ENCODE measurements around the gene HOXB4. TPM values are rescaled to one million over a fixed set of nuclear protein-coding genes. Genes with fewer than 3 reads are reported as not detected.

Gene HOXB4
- total RNA-seq, result 1 to 10 TPM; 1.7 to 9.8 (median 2.9) TPM
- polyA plus RNA-seq, result 1 to 10 TPM; 3.1 to 4.7 (median 4.5) TPM
- long read RNA-seq, donor 1, transcript HOXB4-201 (2 exons, 3,757 nt), result major isoform, 11 of 11 reads
- long read RNA-seq, donor 1, partial matches to known transcripts, result 0 of 11 reads
- long read RNA-seq, donor 1, other reads (novel, unspliced or antisense), result 0 of 11 reads
- long read RNA-seq, donor 2, partial matches to known transcripts, result 0 of 4 reads
- long read RNA-seq, donor 2, other reads (novel, unspliced or antisense), result 0 of 4 reads
- long read RNA-seq, donor 3, partial matches to known transcripts, result 0 of 3 reads
- long read RNA-seq, donor 3, other reads (novel, unspliced or antisense), result 0 of 3 reads
- long read RNA-seq, donor 4, result 0 reads
- long read RNA-seq, donor 5, transcript HOXB4-201 (2 exons, 3,757 nt), result major isoform, 7 of 10 reads
- long read RNA-seq, donor 5, partial matches to known transcripts, result 2 of 10 reads
- long read RNA-seq, donor 5, other reads (novel, unspliced or antisense), result 1 of 10 reads
- long read RNA-seq, donor 6, result 0 reads
- long read RNA-seq, donor 7, partial matches to known transcripts, result 0 of 4 reads
- long read RNA-seq, donor 7, other reads (novel, unspliced or antisense), result 0 of 4 reads
- long read RNA-seq, donor 8, transcript HOXB4-201 (2 exons, 3,757 nt), result major isoform, 5 of 5 reads
- long read RNA-seq, donor 8, partial matches to known transcripts, result 0 of 5 reads
- long read RNA-seq, donor 8, other reads (novel, unspliced or antisense), result 0 of 5 reads
- long read RNA-seq, donor 9, transcript HOXB4-201 (2 exons, 3,757 nt), result major isoform, 7 of 7 reads
- long read RNA-seq, donor 9, partial matches to known transcripts, result 0 of 7 reads
- long read RNA-seq, donor 9, other reads (novel, unspliced or antisense), result 0 of 7 reads
- long read RNA-seq, donor 10, transcript HOXB4-201 (2 exons, 3,757 nt), result major isoform, 5 of 5 reads
- long read RNA-seq, donor 10, partial matches to known transcripts, result 0 of 5 reads
- long read RNA-seq, donor 10, other reads (novel, unspliced or antisense), result 0 of 5 reads

- Histone ChIP-seq H3K27ac (peak within 1 kb of the TSS in 3 of 5 donors; percentile 45 to 87 (median 83)), H3K36me3 (replicated peaks in 1 of 2) (no peaks in the 10 kb centered on the region), H3K4me3 (peak within 1 kb of the TSS in 3 of 4 donors; percentile 45 to 85 (median 62)), H3K9me3 (replicated peaks in 1 of 3) (no peaks in the 10 kb centered on the region), H3K4me1 (replicated peaks in 1 of 2) (peaks cover 3 to 24% of the 10 kb centered on the region in 2 donors), H3K27me3 (no peaks in the 10 kb centered on the region)
- intact Hi-C loops (cut with DNase I), result loop anchor here (5.0 kb wide), 1 partner anchor 36 kb away; no protein-coding TSS in a partner anchor
- peak; percentile 73 to 90 (median 85) for DNase-seq
- 0 to 1% (median 1%) methylated on average over 14 to 58 of the region's 58 CpGs for WGBS, 4 donors
- TF ChIP-seq CTCF (IDR thresholded peaks at IDR 0.05), result no peak
- TF ChIP-seq POLR2A (IDR thresholded peaks at IDR 0.05), result peak in 1 of 2 donors; percentile 14
Observed at GRCh38 chr17:48577946-48578615, at the start of gene HOXB4. Gene HOXB4 (minus strand): TSS chr17:48578350. CDS start chr17:48578319, 31 bp downstream.

- 25 to 45% (median 30%) methylated on average over 5 of the region's 5 CpGs for whole genome bisulfite sequencing, 4 donors
- Histone ChIP-seq H3K9me3 (replicated peaks in 1 of 3) (no peaks in the 10 kb centered on the region), H3K36me3 (replicated peaks in 1 of 2) (no peaks in the 10 kb centered on the region), H3K27me3 (peaks cover 85% of the 10 kb centered on the region), H3K4me1 (replicated peaks in 1 of 2) (peaks cover 19 to 22% of the 10 kb centered on the region in 2 donors), H3K4me3 (no peak overlapping the region), H3K27ac (no peak overlapping the region)
- intact Hi-C loops (cut with DNase I), result loop anchor here in 1 of 2 donors (10.0 kb wide), 1 partner anchor 472 kb away; no protein-coding TSS in a partner anchor
- TF ChIP-seq POLR2A (IDR thresholded peaks at IDR 0.05) (no peak), CTCF (IDR thresholded peaks at IDR 0.05) (no peak)
- no peak for DNase-seq
Observed at GRCh38 chr17:48627118-48627597, 49.0 kb upstream of the HOXB4 start.

GRCh38 chr17:48626245-48627117 is 48.3 kb upstream of the HOXB4 start, which contains the start of gene HOXB9:
Gene HOXB9 (minus strand): TSS chr17:48626358. CDS start chr17:48626269, 89 bp downstream.
- H3K4me3 ChIP-seq, result peak within 1 kb of the TSS in 2 of 4 donors; percentile 15 to 47
- peak within 1 kb of the TSS in 2 of 5 donors; percentile 1 to 3 for H3K27ac ChIP-seq
- no peaks in the 10 kb centered on the region for H3K9me3 ChIP-seq (replicated peaks in 1 of 3)
- no peaks in the 10 kb centered on the region for H3K36me3 ChIP-seq (replicated peaks in 1 of 2)
- 1 to 3% (median 2%) methylated on average over 21 to 50 of the region's 50 CpGs for WGBS, 4 donors
- peaks cover 85% of the 10 kb centered on the region for H3K27me3 ChIP-seq
- no peak for TF ChIP-seq POLR2A (IDR thresholded peaks at IDR 0.05)
- intact Hi-C loops (cut with DNase I), result loop anchor here in 1 of 2 donors (10.0 kb wide), 1 partner anchor 472 kb away; no protein-coding TSS in a partner anchor
- peak in 2 of 7 donors; percentile 43 to 51 for DNase-seq
- peaks cover 19 to 22% of the 10 kb centered on the region in 2 donors for H3K4me1 ChIP-seq (replicated peaks in 1 of 2)

All from adrenal gland (tissue), 19 donors.